Activated CD4-positive, alpha-beta T cell treated with anti-CD3 and anti-CD28 coated beads for 48 hours (primary cell): Measurements from ENCODE around the gene FAM240B.

Source experiments
- DNase-seq: peaks from one replicate; pipeline ENCODE4 v3.0.0-alpha.2; 2020

Gene FAM240B

GRCh38 chr9:38720083-38720745, at the start of gene FAM240B:
FAM240B (minus strand) TSS chr9:38720133; CDS start chr9:38703999, 16,134 bp downstream.
- DNase-seq = no peak

- DNase-seq = no peak
Observed at GRCh38 chr9:38768351-38768761, 48.4 kb upstream of the FAM240B start.

- DNase-seq = no peak
Observed at GRCh38 chr9:38765101-38765500, 45.2 kb upstream of the FAM240B start.

- no peak for DNase-seq
Observed at GRCh38 chr9:38761999-38762398, 42.1 kb upstream of the FAM240B start.

- DNase-seq = no peak
Observed at GRCh38 chr9:38761339-38761738, 41.4 kb upstream of the FAM240B start.

GRCh38 chr9:38756702-38757101, 36.8 kb upstream of the FAM240B start:
- DNase-seq = no peak

GRCh38 chr9:38747941-38748340, 28.0 kb upstream of the FAM240B start:
- no peak for DNase-seq

GRCh38 chr9:38747067-38747466, 27.1 kb upstream of the FAM240B start:
- DNase-seq = no peak

GRCh38 chr9:38746303-38746702, 26.4 kb upstream of the FAM240B start:
- DNase-seq = no peak

- DNase-seq = no peak
Observed at GRCh38 chr9:38744484-38744883, 24.6 kb upstream of the FAM240B start.

GRCh38 chr9:38737246-38737645, 17.3 kb upstream of the FAM240B start:
- DNase-seq = no peak

GRCh38 chr9:38734831-38735230, 14.9 kb upstream of the FAM240B start:
- no peak for DNase-seq

- DNase-seq = no peak
Observed at GRCh38 chr9:38733503-38733902, 13.6 kb upstream of the FAM240B start.

GRCh38 chr9:38732885-38733284, 13.0 kb upstream of the FAM240B start:
- no peak for DNase-seq

GRCh38 chr9:38727497-38728001, 7.6 kb upstream of the FAM240B start:
- DNase-seq = no peak

- no peak for DNase-seq
Observed at GRCh38 chr9:38724754-38725153, 4.8 kb upstream of the FAM240B start.

- DNase-seq = no peak
Observed at GRCh38 chr9:38718148-38718547, 1.8 kb downstream of the FAM240B start.

- DNase-seq = no peak
Observed at GRCh38 chr9:38715684-38716083, 4.2 kb downstream of the FAM240B start.

GRCh38 chr9:38713426-38713825, 6.5 kb downstream of the FAM240B start:
- DNase-seq = no peak

GRCh38 chr9:38708759-38709158, 11.2 kb downstream of the FAM240B start:
- no peak for DNase-seq

GRCh38 chr9:38707885-38708637, 11.9 kb downstream of the FAM240B start:
- peak; percentile 6 for DNase-seq

GRCh38 chr9:38706493-38706892, 13.4 kb downstream of the FAM240B start:
- DNase-seq = no peak

- DNase-seq = no peak
Observed at GRCh38 chr9:38705917-38706316, 14.0 kb downstream of the FAM240B start.

- DNase-seq = no peak
Observed at GRCh38 chr9:38700695-38701094, 19.2 kb downstream of the FAM240B start.
